ENCODE data around the gene MYO1B.

Gene MYO1B

DNA sequence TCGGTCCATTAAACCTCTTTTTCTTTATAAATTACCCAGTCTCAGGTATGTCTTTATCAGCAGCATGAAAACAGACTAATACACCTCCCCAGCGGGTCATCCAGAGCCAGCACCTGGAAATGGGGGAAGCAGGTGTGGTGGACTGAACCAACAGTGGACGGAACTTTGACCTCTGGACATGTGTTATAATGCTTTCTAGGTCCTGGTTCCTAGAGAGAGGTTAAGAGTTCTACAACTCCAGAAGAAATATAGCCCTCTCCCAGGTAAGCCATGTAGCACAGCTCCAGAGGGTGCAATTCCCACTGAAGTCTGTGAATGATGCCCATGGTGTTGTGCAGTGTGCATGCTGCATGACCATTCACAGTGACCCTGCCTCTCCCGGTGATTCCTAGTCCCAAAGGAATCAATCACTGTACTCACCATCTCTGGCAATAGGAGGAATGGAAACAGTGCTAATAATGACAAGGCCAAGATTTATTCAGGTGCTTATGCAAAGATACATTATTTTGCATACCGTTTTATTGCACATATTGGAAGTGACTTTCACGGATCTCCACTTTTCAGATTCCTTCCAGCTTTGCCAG lies 45.2 kb upstream of the MYO1B start:
- H3K9me3 ChIP-seq (ENCODE audit: insufficient read depth, low read length): no peaks in the 10 kb centered on the region
- no peak overlapping the region for H3K27ac ChIP-seq (ENCODE audit: low read depth, low read length)
- no peaks in the 10 kb centered on the region for H3K36me3 ChIP-seq (ENCODE audit: low read length)
- H3K9me2 ChIP-seq (replicated peaks; ENCODE audit: insufficient read depth, low read length): no peaks in the 10 kb centered on the region
- no peak overlapping the region for H3K4me3 ChIP-seq (ENCODE audit: insufficient read depth, low read length, poor library complexity, severe bottlenecking)
- no peak overlapping the region for H2AFZ ChIP-seq (ENCODE audit: low read depth, low read length, severe bottlenecking)
- TF ChIP-seq, protein P1, sequence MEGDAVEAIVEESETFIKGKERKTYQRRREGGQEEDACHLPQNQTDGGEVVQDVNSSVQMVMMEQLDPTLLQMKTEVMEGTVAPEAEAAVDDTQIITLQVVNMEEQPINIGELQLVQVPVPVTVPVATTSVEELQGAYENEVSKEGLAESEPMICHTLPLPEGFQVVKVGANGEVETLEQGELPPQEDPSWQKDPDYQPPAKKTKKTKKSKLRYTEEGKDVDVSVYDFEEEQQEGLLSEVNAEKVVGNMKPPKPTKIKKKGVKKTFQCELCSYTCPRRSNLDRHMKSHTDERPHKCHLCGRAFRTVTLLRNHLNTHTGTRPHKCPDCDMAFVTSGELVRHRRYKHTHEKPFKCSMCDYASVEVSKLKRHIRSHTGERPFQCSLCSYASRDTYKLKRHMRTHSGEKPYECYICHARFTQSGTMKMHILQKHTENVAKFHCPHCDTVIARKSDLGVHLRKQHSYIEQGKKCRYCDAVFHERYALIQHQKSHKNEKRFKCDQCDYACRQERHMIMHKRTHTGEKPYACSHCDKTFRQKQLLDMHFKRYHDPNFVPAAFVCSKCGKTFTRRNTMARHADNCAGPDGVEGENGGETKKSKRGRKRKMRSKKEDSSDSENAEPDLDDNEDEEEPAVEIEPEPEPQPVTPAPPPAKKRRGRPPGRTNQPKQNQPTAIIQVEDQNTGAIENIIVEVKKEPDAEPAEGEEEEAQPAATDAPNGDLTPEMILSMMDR (IDR thresholded peaks at IDR 0.05; ENCODE audit: insufficient read depth, low read length, poor library complexity, severe bottlenecking): no peak
- no peaks in the 10 kb centered on the region for H3K27me3 ChIP-seq (ENCODE audit: low read length)
- no peak overlapping the region for H3K9ac ChIP-seq (ENCODE audit: low read length)
- H4K20me1 ChIP-seq (ENCODE audit: low read depth, low read length): no peaks in the 10 kb centered on the region
- no peaks in the 10 kb centered on the region for H3F3A ChIP-seq (ENCODE audit: insufficient read depth)
- H3K79me2 ChIP-seq (ENCODE audit: insufficient read depth, low read length): no peaks in the 10 kb centered on the region
- no peak overlapping the region for H3K4me2 ChIP-seq (ENCODE audit: low read depth, low read length, poor library complexity, severe bottlenecking)

DNA sequence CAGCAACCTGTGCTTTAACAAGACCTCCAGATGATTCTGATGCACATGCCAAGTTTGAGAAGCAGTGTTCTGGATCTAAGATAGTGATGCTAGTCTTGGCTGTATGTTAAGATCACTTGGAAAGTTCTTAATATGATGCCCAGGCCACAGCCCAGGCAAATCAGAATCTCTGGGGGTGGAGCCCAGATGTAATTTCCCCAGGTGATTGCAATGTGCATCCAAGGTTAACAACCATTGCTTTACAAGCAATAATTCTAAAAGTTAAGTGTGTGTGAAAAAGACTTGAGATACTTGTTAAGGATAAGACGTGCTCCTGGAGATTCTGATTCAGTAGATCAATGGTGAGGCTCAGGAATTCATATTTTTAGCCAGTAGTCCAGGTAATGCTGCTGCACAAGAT lies 44.3 kb upstream of the MYO1B start:
- Histone ChIP-seq H3K9ac (ENCODE audit: low read length) (no peak overlapping the region), H3K27ac (ENCODE audit: low read depth, low read length) (no peak overlapping the region)

DNA sequence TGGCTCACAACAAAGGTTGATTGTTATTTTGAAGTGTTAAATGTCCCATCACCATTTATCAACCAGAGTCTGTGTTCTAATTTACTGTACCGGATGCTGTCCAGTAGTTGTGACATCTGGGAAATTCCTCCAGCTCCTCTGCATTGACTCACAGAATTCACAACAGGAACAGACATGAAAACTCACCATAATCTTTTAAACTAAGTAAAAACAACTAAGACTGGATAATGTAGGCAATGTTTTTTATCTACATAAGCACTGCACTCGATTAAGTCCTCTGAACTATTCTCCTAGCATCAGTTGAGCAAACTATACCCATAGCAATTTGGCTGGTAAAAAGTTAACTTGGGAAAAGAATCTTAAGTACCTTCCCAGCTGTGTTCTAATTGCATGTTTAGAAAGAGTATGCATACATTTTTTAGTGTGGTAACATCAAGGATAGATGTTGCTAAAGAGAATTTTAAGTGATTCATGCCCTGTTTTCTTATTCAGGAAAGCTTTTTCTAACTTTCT lies 42.9 kb upstream of the MYO1B start:
- H3F3A ChIP-seq (ENCODE audit: insufficient read depth): no peaks in the 10 kb centered on the region
- H3K36me3 ChIP-seq (ENCODE audit: low read length): no peaks in the 10 kb centered on the region
- H3K79me2 ChIP-seq (ENCODE audit: insufficient read depth, low read length): no peaks in the 10 kb centered on the region
- no peak overlapping the region for H3K9ac ChIP-seq (ENCODE audit: low read length)
- H2AFZ ChIP-seq (ENCODE audit: low read depth, low read length, severe bottlenecking): no peak overlapping the region
- no peaks in the 10 kb centered on the region for H3K9me2 ChIP-seq (replicated peaks; ENCODE audit: insufficient read depth, low read length)
- no peak overlapping the region for H3K4me2 ChIP-seq (ENCODE audit: low read depth, low read length, poor library complexity, severe bottlenecking)
- TF ChIP-seq, protein P1 (IDR thresholded peaks at IDR 0.05; ENCODE audit: insufficient read depth, low read length, poor library complexity, severe bottlenecking): no peak
- no peak for TF ChIP-seq EZH2phosphoT487 (conservative IDR thresholded peaks at IDR 0.05; ENCODE audit: low read length)
- H3K27me3 ChIP-seq (ENCODE audit: low read length): no peaks in the 10 kb centered on the region
- no peak overlapping the region for H3K27ac ChIP-seq (ENCODE audit: low read depth, low read length)
- H3K9me3 ChIP-seq (ENCODE audit: insufficient read depth, low read length): no peaks in the 10 kb centered on the region
- H4K20me1 ChIP-seq (ENCODE audit: low read depth, low read length): no peaks in the 10 kb centered on the region
- no peak overlapping the region for H3K4me3 ChIP-seq (ENCODE audit: insufficient read depth, low read length, poor library complexity, severe bottlenecking)

More for the DNA sequence above, 44.3 kb upstream of the MYO1B start:
- no peaks in the 10 kb centered on the region for H3K79me2 ChIP-seq (ENCODE audit: insufficient read depth, low read length)
- no peak overlapping the region for H2AFZ ChIP-seq (ENCODE audit: low read depth, low read length, severe bottlenecking)
- H3F3A ChIP-seq (ENCODE audit: insufficient read depth): no peaks in the 10 kb centered on the region
- TF ChIP-seq, protein P1 (IDR thresholded peaks at IDR 0.05; ENCODE audit: insufficient read depth, low read length, poor library complexity, severe bottlenecking): no peak
- no peak for TF ChIP-seq EZH2phosphoT487 (conservative IDR thresholded peaks at IDR 0.05; ENCODE audit: low read length)
- H3K9me2 ChIP-seq (replicated peaks; ENCODE audit: insufficient read depth, low read length): no peaks in the 10 kb centered on the region
- no peaks in the 10 kb centered on the region for H3K9me3 ChIP-seq (ENCODE audit: insufficient read depth, low read length)
- H3K4me2 ChIP-seq (ENCODE audit: low read depth, low read length, poor library complexity, severe bottlenecking): no peak overlapping the region
- H3K4me3 ChIP-seq (ENCODE audit: insufficient read depth, low read length, poor library complexity, severe bottlenecking): no peak overlapping the region
- H3K36me3 ChIP-seq (ENCODE audit: low read length): no peaks in the 10 kb centered on the region
- no peaks in the 10 kb centered on the region for H3K27me3 ChIP-seq (ENCODE audit: low read length)
- no peaks in the 10 kb centered on the region for H4K20me1 ChIP-seq (ENCODE audit: low read depth, low read length)

Measured in SU-DHL-6 (cell line).